Stomach (tissue), 9 donors: Measurements from ENCODE around the gene RANGRF. TPM values are rescaled to one million over a fixed set of nuclear protein-coding genes. Genes with fewer than 3 reads are reported as not detected.

Experiments
- DNase-seq, 2 donors: peaks; one replicate each; pipeline versions ENCODE4 v3.0.0 to v3.0.0-alpha.2; 2013 to 2019
- H3K27ac ChIP-seq, 5 donors: fragments of 200-600 bp in 4 of 5; sonication (generic) in 4 of 5; one replicate each; pipeline ENCODE4 v1.5.1; 2013 to 2019; ENCODE audit warnings: mild to moderate bottlenecking in 1 of 5, moderate library complexity in 1 of 5
- H3K27me3 ChIP-seq, 3 donors: fragments of 200-600 bp; sonication (generic); one replicate each; pipeline ENCODE4 v1.5.1; 2017 to 2019; ENCODE audit warnings: mixed run types in 1 of 3
- H3K36me3 ChIP-seq, 4 donors: fragments of 200-600 bp; sonication (generic); 1 replicate in 3 of 4; 2 replicates in 1 of 4; pipeline ENCODE4 v1.5.1; 2016 to 2019
- H3K4me1 ChIP-seq, 4 donors: fragments of 200-600 bp; sonication (generic); one replicate each; pipeline ENCODE4 v1.5.1; 2016 to 2019
- H3K4me3 ChIP-seq, 4 donors: fragments of 200-600 bp; sonication (generic) in 3 of 4; one replicate each; pipeline ENCODE4 v1.5.1; 2016 to 2019; ENCODE audit warnings: mild to moderate bottlenecking in 1 of 4
- H3K9me3 ChIP-seq, 4 donors: fragments of 200-600 bp; sonication (generic); one replicate each; pipeline ENCODE4 v1.5.1; 2016 to 2019
- EP300 ChIP-seq: sonication (generic); formaldehyde crosslinking; IDR thresholded peaks from one replicate; pipeline ENCODE4 v1.6.1; 2017; ENCODE audit warnings: antibody characterized with exemption
- POLR2A ChIP-seq, 4 donors: fragments of 450-650 bp; IDR thresholded peaks; one replicate each; pipeline ENCODE4 v1.6.1; 2016; ENCODE audit warnings: antibody characterized with exemption in 4 of 4, control low read depth in 2 of 4, mild to moderate bottlenecking in 1 of 4, moderate library complexity in 1 of 4
- POLR2AphosphoS5 ChIP-seq, 3 donors: sonication (generic); formaldehyde crosslinking; IDR thresholded peaks; one replicate each; pipeline ENCODE4 v1.6.1; 2016; ENCODE audit warnings: antibody characterized with exemption in 3 of 3
- WGBS, 5 donors: extraction: QIAGEN DNeasy Blood & Tissue Kit in 3 of 5; methylation state at CpG; one replicate each; pipeline versions ENCODE4 v1.1.5 to v1.1.7; 2013 to 2018; 5-methylcytosine and 5-hydroxymethylcytosine counted together
- intact Hi-C: fragments of 100-400 bp; cut with DNase I; formaldehyde crosslinking; loops from one replicate; pipeline ENCODE4 v1.15.1; 2023; ENCODE audit warnings: low total_unique reads
- polyA plus RNA-seq, 3 donors: library from polyadenylated mRNA; stranded (reverse); fragments of 200-250 nt; gene quantifications; one replicate each; pipeline ENCODE4 v1.2.3, GENCODE V29; 2013
- total RNA-seq, 5 donors: library from RNA; depleted of rRNA; stranded (reverse); fragments of >200 nt; gene quantifications; one replicate each; pipeline versions ENCODE4 v1.1.0 to v1.2.3, GENCODE V29; 2014 to 2016
- TF ChIP-seq, protein P1 (sequence below), 7 experiments: fragments of 450-650 bp in 4 of 7; fragments of 200-600 bp in 3 of 7; sonication (generic) in 3 of 7; IDR thresholded peaks; one replicate each; pipeline ENCODE4 v1.5.1; 2016 to 2019; ENCODE audit warnings: antibody characterized with exemption in 7 of 7, control low read depth in 2 of 7, mild to moderate bottlenecking in 1 of 7
- donor health status: healthy with polysubstance abuse.
- donor health status: Bipolar disorder and iron deficiency.
- donor health status: healthy.

The RANGRF gene
- total and polyA plus RNA-seq, 8 donors: 2.9 to 59.2 (median 25.4) TPM; not detected in 1

DNA sequence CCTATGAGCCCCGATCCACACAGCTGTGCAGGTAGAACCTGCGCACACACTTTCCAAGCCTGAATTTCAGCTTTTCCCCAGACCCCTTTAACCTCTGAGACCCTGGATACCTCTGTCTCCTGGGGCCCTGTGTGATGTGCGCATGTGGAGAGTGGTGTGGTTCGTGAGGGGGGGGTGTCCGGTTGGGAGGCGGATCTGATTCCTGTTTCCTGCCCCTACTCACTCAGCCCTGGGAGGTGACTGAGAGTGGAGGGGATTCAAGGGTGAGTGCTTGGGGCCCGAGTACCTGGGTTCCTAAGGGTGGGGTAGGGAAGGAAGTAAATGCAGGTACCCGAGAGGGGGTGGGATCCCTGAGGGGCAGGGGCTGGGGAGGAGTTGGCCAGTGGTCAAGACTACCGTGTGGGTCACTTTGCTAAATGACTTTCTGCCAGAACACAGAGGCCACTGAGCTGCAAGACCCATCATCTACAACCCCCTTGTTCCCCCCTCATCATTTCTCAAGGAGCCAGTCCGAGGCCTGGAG lies 22.2 kb downstream of the RANGRF start:
- H3K27me3 ChIP-seq: peaks cover 0 to 57% (median 42%) of the 10 kb centered on the region in 3 donors
- DNase-seq: no peak
- peaks cover 7 to 11% (median 10%) of the 10 kb centered on the region in 4 donors for H3K4me1 ChIP-seq
- TF ChIP-seq POLR2AphosphoS5 (IDR thresholded peaks at IDR 0.05): peak in 1 of 3 donors; percentile 41
- TF ChIP-seq POLR2A (IDR thresholded peaks at IDR 0.05): no peak
- H3K36me3 ChIP-seq: no peaks in the 10 kb centered on the region
- H3K27ac ChIP-seq: peak overlapping the region; percentile 9 to 67 (median 51)
- intact Hi-C loops: no loop called here
- 39 to 61% (median 57%) methylated on average over 9 to 10 of the region's 10 CpGs for WGBS, 5 donors
- no peaks in the 10 kb centered on the region for H3K9me3 ChIP-seq
- peak overlapping the region; percentile 7 to 29 (median 26) for H3K4me3 ChIP-seq

- peak overlapping the region in 3 of 5 donors; percentile 41 to 67 (median 66) for H3K27ac ChIP-seq
- H3K4me3 ChIP-seq: peak overlapping the region; percentile 7 to 29 (median 26)
- 77 to 87% (median 80%) methylated on average over 25 of the region's 25 CpGs for WGBS, 5 donors
- no peak for TF ChIP-seq POLR2AphosphoS5 (IDR thresholded peaks at IDR 0.05)
- H3K27me3 ChIP-seq: peaks cover 0 to 63% (median 48%) of the 10 kb centered on the region in 3 donors
- intact Hi-C loops: no loop called here
- H3K9me3 ChIP-seq: no peaks in the 10 kb centered on the region
- H3K36me3 ChIP-seq: no peaks in the 10 kb centered on the region
- DNase-seq: no peak
- peaks cover 7 to 16% (median 11%) of the 10 kb centered on the region in 4 donors for H3K4me1 ChIP-seq
These were observed 22.8 kb downstream of the RANGRF start for GRCh38 chr17:8311131-8311790.

GRCh38 chr17:8312251-8312650 lies 23.8 kb downstream of the RANGRF start:
- intact Hi-C loops: no loop called here
- WGBS, 5 donors: 71 to 79% (median 75%) methylated on average over 12 to 13 of the region's 13 CpGs

GRCh38 chr17:8312726-8313600 lies 24.5 kb downstream of the RANGRF start:
- Histone ChIP-seq H3K27me3 (peaks cover 0 to 77% (median 48%) of the 10 kb centered on the region in 3 donors), H3K4me3 (peak overlapping the region in 1 of 4 donors; percentile 25), H3K4me1 (peaks cover 7 to 16% (median 11%) of the 10 kb centered on the region in 4 donors), H3K36me3 (no peaks in the 10 kb centered on the region), H3K27ac (no peak overlapping the region), H3K9me3 (no peaks in the 10 kb centered on the region)
- no peak for TF ChIP-seq EP300
- no peak for TF ChIP-seq POLR2AphosphoS5 (IDR thresholded peaks at IDR 0.05)
- TF ChIP-seq, protein P1, sequence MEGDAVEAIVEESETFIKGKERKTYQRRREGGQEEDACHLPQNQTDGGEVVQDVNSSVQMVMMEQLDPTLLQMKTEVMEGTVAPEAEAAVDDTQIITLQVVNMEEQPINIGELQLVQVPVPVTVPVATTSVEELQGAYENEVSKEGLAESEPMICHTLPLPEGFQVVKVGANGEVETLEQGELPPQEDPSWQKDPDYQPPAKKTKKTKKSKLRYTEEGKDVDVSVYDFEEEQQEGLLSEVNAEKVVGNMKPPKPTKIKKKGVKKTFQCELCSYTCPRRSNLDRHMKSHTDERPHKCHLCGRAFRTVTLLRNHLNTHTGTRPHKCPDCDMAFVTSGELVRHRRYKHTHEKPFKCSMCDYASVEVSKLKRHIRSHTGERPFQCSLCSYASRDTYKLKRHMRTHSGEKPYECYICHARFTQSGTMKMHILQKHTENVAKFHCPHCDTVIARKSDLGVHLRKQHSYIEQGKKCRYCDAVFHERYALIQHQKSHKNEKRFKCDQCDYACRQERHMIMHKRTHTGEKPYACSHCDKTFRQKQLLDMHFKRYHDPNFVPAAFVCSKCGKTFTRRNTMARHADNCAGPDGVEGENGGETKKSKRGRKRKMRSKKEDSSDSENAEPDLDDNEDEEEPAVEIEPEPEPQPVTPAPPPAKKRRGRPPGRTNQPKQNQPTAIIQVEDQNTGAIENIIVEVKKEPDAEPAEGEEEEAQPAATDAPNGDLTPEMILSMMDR (IDR thresholded peaks at IDR 0.05): no peak
- TF ChIP-seq POLR2A (IDR thresholded peaks at IDR 0.05): no peak
- intact Hi-C loops: no loop called here
- WGBS, 5 donors: 59 to 67% (median 61%) methylated on average over 7 to 16 of the region's 16 CpGs
- DNase-seq: no peak

More at GRCh38 chr17:8312251-8312650, 23.8 kb downstream of the RANGRF start:
- Histone ChIP-seq H3K36me3 (no peaks in the 10 kb centered on the region), H3K27ac (no peak overlapping the region), H3K4me3 (peak overlapping the region in 2 of 4 donors; percentile 25 to 29), H3K9me3 (no peaks in the 10 kb centered on the region), H3K27me3 (peaks cover 0 to 73% (median 48%) of the 10 kb centered on the region in 3 donors), H3K4me1 (peaks cover 7 to 16% (median 11%) of the 10 kb centered on the region in 4 donors)
- DNase-seq: no peak
- TF ChIP-seq POLR2A (IDR thresholded peaks at IDR 0.05): no peak
- TF ChIP-seq, protein P1 (IDR thresholded peaks at IDR 0.05): no peak
- TF ChIP-seq POLR2AphosphoS5 (IDR thresholded peaks at IDR 0.05): no peak
- no peak for TF ChIP-seq EP300
